Hypothalamus (tissue), 51 donors: Measurements from ENCODE around the gene PRKAG2.
"Not testable (repeated sequence)": the region's sequence is repeated elsewhere in the genome, so short reads cannot be mapped to it uniquely, and the experiment has no call there.

Experiments used
- DNase-seq, 51 donors: peaks; one replicate each; lab custom pipeline; 2025; lab: John Stamatoyannopoulos, UW

Gene PRKAG2

DNA sequence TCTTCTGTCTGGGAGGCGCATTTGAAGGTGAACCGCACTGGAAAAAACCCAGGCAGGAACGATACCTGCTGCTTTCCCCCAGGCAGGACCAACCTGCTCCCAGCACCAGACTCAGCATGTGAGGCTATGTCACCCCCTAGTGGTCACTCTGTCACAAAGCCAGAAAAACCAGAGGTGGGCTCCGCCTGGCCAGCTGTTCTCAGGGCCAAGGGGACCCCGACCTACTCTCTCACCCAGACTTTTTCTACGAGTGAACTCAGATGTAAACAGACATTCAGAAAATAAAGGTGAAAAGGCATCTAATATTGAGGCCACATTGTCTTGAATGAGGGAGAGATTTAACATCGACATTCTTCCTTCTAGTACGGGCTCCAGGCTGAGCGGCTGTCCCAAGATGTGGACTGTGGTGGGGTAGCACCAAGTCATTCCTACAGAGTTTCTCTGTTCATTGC is 117.3 kb downstream of the PRKAG2 start:
- DNase-seq: peak in 24 of 51 donors; percentile 6 to 56 (median 32)

DNA sequence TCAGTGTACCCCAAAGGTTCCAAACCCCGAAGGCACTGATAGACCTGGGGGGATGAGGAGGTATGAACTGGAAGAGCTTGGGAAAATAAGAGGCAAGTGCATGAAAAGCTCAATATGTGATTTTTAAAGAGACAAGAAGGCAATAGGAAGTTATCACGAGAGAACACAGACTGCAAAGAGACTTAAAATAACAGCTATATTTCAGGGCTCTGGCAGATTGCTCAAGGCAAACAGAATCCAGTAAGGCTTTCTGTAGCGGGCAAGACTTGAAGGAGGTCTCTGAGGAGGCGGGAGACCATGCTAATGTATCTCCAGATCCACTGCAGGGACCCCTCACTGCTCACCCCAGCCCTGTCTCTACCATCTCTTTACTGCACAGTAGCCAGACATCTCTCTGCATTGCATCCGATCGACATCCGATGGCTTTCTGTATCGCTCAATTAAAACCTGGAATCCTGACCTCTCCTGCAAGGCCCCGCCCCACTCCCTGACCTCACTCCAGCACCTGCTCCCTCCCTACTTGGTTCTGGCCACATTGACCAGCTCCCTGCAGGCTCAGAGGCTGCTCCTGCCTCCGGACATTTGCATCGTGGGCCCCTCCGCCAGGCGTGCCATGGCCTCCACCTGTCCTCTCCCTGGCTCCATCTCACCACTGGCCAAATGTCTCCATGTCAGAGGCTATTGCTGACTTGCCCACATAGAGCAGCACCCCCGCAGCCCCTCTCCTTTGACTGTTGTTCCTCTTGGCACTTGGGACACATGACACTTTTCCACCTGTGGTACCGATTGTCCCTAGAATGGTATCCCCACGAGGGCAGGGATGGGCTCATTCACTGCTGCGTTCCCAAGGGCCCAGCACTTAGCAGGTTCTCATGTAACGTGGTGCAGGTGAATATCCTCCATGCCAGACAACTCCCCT is 118.0 kb downstream of the PRKAG2 start:
- no peak for DNase-seq

DNA sequence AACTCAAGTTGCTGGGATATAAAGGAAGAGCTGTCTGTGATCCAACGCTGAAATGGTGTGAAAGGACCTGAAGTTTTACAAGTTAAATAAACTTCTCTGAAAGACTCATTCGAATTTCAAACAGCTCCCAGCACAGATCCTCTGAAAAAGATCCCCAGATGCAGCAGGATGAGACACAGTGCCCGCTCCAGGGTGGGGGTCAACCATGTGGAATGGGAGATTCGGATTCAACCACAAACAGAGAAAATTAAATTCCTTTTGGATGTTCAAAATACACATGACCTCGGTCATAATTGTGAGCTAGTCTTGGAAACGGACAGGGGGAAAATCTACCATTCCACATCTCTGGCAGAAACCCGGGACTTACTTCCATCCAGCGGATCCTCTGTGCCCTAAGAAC is 119.6 kb downstream of the PRKAG2 start:
- no peak for DNase-seq

DNA sequence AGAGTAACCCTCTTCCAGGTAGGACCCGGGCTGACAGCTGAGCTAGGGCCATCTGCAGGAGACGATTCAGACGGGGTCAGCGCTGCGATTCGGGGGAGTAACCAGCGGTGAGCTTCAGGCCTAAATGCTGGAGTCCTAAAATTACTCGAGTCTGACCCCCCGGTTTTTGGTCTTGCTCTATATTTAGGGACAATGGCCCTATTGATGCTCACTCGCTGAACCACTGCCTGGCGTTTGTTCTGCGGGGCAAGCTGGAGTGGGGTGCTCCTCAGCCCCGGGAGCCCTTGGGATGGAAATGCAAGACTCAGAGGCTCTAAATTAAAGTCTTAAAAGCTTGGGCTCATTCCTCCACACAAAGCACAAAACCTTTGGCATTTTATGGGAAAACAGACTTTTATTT is 120.0 kb downstream of the PRKAG2 start:
- DNase-seq: peak in 7 of 51 donors; percentile 12 to 41 (median 26)

DNA sequence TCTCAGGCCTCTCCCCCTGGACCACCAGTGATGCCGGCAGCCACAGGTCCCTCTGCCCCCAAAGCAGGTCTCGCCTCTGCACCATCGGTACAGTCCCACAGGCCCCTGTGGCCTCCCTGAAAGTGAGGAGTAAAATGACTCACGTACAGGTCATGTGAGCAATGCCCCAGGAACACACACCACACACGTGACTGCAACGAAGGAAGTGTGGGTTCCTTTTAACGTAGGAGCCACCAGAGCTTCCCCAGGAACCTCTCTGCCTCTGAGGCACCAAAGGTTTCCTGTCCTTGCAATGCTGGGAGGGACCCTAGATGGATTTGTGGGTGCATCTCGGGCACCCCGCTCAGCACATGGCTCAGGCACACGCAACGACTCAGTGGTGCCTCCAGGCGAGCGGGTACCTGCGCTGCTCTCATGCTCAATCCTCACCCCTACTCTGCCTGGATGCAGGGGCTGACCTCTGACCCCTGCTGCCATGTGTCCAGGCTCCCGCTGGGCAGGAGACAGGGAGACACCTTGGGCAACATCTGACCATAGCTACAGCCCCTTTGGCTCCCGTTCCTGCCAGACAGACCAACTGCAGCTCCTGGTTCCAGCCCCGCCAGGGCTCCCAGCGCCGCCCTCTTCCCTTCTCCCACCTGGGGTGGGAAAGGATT is 120.7 kb downstream of the PRKAG2 start:
- no peak for DNase-seq

DNA sequence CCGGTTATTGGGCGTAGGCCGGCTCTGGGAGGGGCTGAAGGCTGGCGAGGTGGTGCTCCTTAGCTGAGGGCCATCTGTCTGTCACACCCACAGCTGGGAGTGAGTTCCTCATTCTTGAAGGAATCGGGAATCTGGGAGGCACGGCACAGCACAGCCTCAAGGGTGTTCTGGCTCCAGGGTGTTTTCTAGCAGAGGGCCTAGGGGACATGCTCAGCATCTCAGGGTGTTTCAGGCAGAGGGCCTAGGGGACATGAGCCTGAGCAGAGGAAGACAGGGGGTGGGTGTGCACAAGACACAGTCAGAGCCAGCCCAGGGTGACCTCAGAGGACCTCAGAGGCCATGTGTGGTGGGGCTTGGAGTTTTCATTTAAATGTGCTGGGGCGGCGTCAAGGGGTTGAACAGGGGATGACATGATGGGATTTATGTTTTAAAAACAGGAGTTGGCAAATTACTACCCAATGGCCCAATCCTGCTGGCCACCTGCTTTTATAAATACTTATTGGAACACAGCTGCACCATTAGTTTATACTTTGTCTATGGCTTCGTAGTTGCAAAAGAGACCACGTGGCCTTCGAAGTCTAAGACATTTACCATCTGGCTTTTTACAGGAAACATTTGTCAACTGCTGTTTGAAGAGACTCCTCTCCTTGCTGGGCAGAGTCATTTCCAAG is 121.6 kb downstream of the PRKAG2 start:
- DNase-seq: no peak

DNA sequence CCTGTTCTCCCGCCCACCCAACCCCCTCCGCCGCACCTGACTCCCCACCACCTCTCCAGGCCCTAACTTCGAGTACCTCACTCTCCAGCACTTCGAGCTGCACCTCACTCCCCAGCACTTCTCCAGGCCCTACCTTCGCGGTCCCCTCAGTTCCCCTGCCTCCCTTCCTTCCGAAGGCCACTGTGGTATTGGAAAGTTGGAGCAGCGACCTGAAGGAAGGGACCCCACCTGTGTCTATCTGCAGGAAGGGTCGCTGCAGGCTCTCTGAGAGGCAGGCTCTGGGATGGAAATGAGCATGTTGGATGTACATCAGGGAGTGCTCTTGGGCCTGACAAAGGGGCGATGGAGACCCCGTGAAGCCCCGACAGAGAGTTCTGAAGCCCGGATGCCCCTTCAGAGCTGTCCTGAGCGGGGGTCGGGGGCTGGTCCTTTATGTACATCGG is 122.2 kb downstream of the PRKAG2 start:
- no peak for DNase-seq

DNA sequence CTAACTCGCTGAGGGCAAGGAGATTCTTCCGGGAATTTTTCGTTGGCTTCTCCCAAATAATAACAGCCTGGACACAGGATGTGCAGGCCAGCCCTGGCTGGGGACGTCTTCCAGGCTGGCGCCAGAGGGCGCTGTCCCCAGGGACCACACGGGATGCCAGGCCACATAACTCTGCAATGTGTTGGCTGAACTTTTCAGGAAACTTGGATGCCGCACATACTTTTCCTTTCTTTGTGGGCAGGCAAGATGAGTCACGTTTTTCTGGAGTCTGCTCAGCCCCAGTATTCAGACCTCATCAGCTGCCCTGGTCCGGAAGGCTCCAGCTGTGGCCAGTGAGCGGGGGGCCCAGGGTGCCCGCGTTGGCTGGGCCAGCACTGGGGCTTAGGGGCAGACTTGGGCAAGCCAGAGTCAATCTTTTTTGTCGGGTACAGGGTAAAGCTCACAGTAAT is 122.7 kb downstream of the PRKAG2 start:
- peak in 33 of 51 donors; percentile 13 to 73 (median 38) for DNase-seq

GRCh38 chr7:151752816-151753595 is 123.9 kb downstream of the PRKAG2 start:
- DNase-seq: no peak

- no peak for DNase-seq
These were observed 124.9 kb downstream of the PRKAG2 start for GRCh38 chr7:151752037-151752436.

GRCh38 chr7:151748733-151749132 is 128.2 kb downstream of the PRKAG2 start:
- no peak for DNase-seq

- DNase-seq: not testable (repeated sequence)
These were observed 128.9 kb downstream of the PRKAG2 start for GRCh38 chr7:151748021-151748420.

DNA sequence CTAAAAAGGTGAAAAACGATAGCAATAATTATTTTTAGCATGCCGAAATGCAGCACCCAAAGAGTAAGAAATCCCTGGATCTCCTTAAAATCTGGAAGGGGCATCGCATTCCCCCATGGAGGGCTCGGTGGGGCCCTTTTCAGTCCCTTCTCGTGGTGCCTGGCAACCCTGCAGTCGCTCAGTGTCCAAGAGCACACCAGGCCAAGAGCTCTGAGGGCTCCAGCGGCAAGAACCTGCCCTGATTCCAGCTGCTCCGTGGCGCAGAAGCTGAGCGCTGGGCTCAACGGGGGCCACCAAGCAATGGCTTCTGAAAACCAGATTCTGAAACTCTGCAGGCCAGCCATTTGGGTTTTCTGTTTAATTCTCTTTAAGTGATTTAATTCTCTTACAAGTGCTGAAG is 131.2 kb downstream of the PRKAG2 start:
- no peak for DNase-seq

- DNase-seq: peak in 2 of 51 donors; percentile 21 to 25
These were observed 132.0 kb downstream of the PRKAG2 start for GRCh38 chr7:151744656-151745638.

DNA sequence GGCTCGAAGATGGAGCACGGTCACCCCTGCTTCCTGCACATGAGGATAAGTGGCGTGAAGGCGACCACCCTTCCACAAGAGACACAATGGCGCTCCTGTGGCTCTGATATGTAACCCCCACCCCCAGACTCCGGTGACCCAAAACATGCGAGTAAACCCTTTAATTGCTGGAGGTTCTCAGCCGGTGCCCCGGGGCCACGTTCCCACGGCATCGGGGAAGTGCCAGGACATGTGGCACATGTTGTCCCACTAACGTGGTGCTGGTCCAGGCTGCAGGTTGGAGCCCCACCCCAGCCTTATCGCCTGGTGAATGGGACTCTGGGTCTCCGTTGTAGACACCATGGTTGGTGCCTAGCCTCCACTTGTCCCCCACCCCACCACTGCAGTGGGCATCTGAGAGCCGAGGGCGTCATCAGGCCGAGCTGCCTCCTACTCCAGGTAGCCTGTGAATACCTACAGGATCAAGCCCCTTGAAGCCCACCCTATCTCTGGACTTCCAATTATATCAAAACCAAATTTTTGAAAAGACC is 132.8 kb downstream of the PRKAG2 start:
- DNase-seq: no peak

GRCh38 chr7:151743481-151743983 is 133.4 kb downstream of the PRKAG2 start:
- peak in 15 of 51 donors; percentile 21 to 46 (median 28) for DNase-seq

DNA sequence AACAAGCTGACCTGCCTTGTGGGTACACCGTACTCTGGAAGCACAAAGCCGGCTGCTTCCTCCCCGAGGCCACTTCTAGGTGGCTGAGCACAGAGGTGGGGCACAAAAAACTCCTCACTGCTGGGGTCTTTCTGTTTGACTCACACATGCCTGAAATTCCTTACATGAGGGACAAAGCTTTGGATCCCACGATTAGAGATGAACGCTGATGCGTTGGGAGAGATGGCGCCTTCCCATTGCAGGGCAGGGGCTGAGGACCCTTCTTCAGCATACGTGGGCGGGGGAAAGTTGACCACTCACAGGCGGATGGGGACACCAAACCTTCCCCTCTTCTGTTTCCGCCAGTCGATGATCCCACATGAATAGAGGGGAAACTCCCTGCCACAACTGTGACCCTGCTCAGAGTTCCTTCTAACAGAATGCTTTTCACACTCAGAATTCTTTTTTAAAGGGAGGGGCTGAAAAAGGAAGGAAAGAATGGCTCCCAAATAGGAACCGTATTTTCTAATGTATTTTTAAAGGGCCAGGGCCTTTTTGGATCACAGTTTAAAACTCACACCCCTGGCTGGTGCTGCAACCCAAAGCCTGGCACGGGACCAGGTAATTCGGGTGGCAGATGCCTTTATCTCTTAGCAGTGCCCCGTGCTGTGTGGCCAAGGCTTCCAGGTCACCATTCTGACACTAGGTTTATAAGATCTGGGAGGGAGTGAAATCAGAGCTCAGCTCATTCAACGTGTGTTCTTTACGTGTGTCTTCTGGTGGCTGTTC is 134.0 kb downstream of the PRKAG2 start:
- no peak for DNase-seq

DNA sequence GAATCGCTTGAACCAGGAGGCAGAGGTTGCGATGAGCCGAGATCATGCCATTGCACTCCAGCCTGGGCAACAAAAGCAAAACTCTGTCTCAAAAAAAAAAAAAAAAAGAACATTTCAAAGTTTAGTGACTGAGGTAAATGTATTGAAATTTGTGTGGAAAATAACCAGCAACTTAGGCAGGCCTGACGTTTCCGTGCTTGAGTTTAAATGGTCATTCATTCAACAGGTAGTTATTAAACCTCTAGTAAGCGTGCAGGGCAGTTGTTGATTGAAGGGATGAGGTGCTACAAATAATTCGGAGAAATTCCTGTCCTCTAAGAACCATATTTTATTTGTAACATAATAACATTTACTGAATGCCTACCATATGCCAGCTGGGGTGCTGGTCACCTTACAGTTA is 135.3 kb downstream of the PRKAG2 start:
- DNase-seq: no peak
